ENCODE data around the gene MFN2.
"Not testable (repeated sequence)": the region's sequence is repeated elsewhere in the genome, so short reads cannot be mapped to it uniquely, and the experiment has no call there.

The MFN2 gene
- 81.6 to 189 (median 105) reads per million in 9 experiments for total RNA-seq

DNA sequence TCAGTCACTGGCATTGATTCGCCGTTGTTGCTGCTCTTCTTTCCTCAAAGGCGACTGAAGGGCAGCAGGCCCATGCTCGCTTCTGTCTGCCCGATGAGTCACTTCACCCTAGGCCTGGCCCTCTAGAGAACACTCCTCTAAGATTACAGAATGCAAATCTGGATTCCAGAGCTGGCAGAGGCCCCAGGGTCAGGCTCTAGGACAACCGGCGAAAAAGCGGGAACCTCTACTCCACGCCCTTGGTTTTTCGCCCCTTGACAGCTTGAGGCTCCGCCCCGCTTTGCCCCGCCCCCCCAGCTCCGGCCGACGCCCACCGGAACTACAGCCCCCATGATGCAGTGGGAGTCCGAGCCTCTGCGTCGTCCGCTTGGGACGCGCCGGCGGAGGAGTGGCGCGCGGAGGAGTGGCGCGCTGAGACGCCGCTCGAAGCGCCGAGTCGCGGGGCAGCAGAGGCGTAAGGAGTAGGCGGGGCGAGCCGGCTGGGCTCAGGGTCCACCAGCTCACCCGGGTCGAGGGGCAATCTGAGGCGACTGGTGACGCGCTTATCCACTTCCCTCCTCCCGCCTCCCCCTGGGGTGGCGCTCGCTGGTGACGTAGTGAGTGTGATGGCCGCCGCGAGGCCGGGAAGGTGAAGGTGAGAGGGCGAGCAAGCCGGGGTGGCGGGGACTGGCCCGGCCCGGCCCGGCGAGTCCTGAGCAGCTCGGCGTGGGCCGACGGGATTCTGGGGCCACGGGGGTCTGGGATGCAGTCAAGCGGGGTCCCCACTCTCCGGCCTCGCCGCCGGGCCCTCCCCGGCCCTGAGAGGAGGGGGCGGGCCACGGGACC, at the start of gene MFN2:
Gene MFN2, plus strand, starts transcription at position 594 of the 825 bp plus-strand sequence. CDS start 8,725 bp downstream, outside the sequence.
- ATAC-seq (replicated peaks) (peak; percentile 91), DNase-seq (peak; percentile 91)
- H3K27me3 Mint-ChIP-seq, result no peaks in the 10 kb centered on the region
- peaks cover 34 to 40% of the 10 kb centered on the region in 2 donors for H3K4me1 Mint-ChIP-seq (ENCODE audit: low read depth in 2 of 2)
- H3K36me3 Mint-ChIP-seq (ENCODE audit: insufficient read depth), result peaks cover 21% of the 10 kb centered on the region
- no peaks in the 10 kb centered on the region for H3K9me3 Mint-ChIP-seq
- H3K4me3 Mint-ChIP-seq, result peak within 1 kb of the TSS; percentile 94 to 97
- H3K27ac Mint-ChIP-seq, result peak within 1 kb of the TSS; percentile 96 to 98

DNA sequence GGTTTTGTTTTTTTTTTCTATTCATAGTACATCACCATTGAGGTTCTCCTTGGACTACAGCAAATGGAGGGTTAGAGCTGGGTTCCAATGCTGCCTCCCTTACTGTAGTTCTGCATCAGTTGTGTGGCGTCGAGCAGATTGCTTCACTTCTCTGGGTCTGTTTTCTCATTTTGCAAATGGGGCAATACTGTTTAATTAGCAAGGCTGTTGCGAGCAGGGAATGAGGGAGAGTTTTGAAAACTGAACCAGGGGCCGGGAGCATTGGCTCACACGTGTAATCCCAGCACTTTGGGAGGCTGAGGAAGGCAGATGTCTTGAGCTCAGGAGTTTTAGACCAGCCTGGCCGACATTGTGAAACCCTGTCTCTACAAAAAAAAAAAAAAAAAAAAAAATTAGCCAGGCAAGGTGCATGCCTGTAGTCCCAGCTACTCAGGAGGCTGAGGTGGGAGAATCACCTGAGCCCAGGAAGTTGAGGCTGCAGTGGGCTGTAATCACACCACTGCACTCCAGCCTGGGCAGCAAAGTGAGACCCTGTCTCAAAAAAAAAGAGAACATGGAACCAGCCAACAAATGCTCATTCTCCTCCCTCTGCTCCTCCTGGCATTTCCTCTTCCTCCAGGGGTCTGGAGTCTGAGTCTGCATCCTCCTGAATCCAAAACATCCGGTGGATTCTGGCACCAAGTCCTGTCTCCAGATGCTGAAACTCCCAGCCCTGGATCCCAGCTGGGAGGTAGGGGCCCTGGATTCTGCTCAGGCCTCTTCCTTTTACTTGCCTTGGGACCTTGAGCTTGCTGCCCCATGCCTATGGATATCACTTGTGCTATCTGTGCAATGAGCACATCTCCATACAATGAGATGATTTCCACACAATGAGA, 49.4 kb upstream of the MFN2 start:
- no peak overlapping the region for H3K27ac Mint-ChIP-seq
- no peaks in the 10 kb centered on the region for H3K27me3 Mint-ChIP-seq
- ATAC-seq (replicated peaks), result no peak
- no peak for DNase-seq
- H3K4me3 Mint-ChIP-seq, result no peak overlapping the region
- H3K36me3 Mint-ChIP-seq (ENCODE audit: insufficient read depth), result peaks cover 10% of the 10 kb centered on the region
- peaks cover 0 to 4% of the 10 kb centered on the region in 2 donors for H3K4me1 Mint-ChIP-seq (ENCODE audit: low read depth in 2 of 2)
- H3K9me3 Mint-ChIP-seq, result no peaks in the 10 kb centered on the region

DNA sequence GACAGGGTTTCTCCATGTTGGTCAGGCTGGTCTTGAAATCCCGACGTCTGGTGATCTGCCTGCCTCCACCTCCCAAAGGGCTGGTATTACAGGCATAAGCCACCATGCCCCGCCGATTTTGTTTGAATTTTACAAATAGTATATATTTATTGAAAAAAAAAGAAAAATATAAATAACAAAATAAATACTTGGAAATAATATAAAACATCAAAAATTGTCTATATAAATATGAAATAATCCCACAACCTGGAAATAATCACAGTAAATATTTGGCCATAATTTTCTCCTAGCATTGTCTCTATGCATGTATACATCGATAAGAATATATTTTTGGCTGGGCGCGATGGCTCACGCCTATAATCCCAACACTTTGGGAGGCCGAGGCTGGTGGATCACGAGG, 48.4 kb upstream of the MFN2 start:
- Mint-ChIP-seq H3K36me3 (ENCODE audit: insufficient read depth) (peaks cover 2% of the 10 kb centered on the region), H3K27me3 (no peaks in the 10 kb centered on the region), H3K27ac (no peak overlapping the region), H3K9me3 (no peaks in the 10 kb centered on the region), H3K4me3 (no peak overlapping the region), H3K4me1 (ENCODE audit: low read depth in 2 of 2) (peaks cover 0 to 4% of the 10 kb centered on the region in 2 donors)
- ATAC-seq (replicated peaks) (no peak), DNase-seq (no peak)

DNA sequence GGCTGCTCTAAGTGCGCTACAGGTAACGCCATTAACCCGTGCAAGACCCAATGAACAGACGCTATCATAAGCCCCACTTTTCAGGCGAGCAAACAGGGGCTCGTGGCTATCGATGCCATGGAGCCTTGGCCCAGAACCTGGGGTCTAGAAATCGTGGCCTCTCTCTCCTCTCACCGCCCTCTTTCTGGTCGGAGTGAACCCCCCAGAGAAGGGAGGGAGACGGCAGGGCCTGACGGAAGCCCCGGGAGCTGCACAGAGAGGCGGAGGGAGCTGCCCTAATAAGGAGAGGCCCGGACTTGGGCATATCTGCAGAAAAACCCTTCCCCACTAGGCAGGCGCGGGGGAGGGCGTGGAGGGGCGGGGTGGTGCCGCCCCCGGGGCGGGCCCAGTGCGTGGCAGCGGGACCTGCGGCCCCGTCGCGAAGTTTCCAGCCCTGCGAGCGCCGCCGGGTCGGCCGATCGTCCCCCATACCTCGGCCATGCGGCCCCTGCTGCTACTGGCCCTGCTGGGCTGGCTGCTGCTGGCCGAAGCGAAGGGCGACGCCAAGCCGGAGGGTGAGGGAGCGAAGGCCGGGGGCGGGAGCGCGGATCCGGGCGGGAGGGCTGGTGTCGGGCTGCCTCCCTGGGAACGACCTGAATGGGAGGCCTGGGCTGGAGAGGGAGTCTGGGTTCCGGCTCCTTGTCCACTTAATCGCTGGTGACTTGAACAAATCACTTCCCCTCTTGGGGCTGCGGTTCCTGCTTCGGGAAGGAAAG, 45.8 kb upstream of the MFN2 start, which contains the start of gene PLOD1:
Gene PLOD1, plus strand, starts transcription at position 416 of the 755 bp plus-strand sequence. Its CDS starts 63 bp downstream, at position 479.
- Mint-ChIP-seq H3K9me3 (no peaks in the 10 kb centered on the region), H3K36me3 (ENCODE audit: insufficient read depth) (no peaks in the 10 kb centered on the region), H3K27ac (peak within 1 kb of the TSS in 1 of 2 donors; percentile 10), H3K27me3 (no peaks in the 10 kb centered on the region), H3K4me3 (peak within 1 kb of the TSS; percentile 77), H3K4me1 (ENCODE audit: low read depth in 2 of 2) (peaks cover 5% of the 10 kb centered on the region in 2 donors)
- DNase-seq (peak; percentile 64 to 71 (median 65)), ATAC-seq (replicated peaks) (peak; percentile 100)

DNA sequence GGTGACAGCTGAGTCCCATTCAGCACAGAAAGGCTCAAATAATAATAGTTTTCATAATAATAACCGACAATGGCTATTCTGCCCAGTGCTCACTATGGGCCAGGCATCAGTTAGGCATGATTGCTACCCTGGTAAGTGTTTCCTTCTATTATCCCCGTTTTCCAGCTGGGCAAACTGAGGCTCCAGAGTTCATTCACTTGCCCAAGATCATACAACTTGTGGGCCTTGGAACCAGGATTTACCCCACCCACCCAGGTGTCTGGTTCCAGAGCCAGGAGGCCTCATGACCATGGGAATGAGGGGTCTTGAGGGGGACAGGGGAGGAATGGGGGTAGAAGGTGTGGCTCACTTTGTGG, 45.2 kb upstream of the MFN2 start:
- peak overlapping the region in 1 of 2 donors; percentile 10 for H3K27ac Mint-ChIP-seq
- ATAC-seq (replicated peaks) (no peak), DNase-seq (no peak)
- H3K4me1 Mint-ChIP-seq (ENCODE audit: low read depth in 2 of 2), result peaks cover 5% of the 10 kb centered on the region in 2 donors
- no peaks in the 10 kb centered on the region for H3K27me3 Mint-ChIP-seq
- H3K36me3 Mint-ChIP-seq (ENCODE audit: insufficient read depth), result peaks cover 4% of the 10 kb centered on the region
- no peaks in the 10 kb centered on the region for H3K9me3 Mint-ChIP-seq
- peak overlapping the region; percentile 77 for H3K4me3 Mint-ChIP-seq

DNA sequence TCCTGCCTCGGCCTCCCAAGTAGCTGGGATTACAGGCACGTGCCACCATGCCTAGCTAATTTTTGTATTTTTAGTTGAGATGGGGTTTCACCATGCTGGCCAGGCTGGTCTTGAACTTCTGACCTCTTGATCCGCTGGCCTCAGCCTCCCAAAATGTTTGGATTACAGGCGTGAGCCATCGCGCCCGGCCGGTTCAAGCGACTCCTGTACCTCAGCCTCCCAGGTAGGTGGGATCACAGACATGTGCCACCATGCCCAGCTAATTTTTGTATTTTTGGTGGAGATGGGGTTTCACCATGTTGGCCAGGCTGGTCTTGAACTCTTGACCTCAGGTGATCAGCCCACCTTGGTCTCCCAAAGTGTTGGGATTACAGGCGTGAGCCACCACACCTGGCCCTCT, 44.5 kb upstream of the MFN2 start:
- ATAC-seq (replicated peaks); H3K27ac Mint-ChIP-seq; DNase-seq; H3K9me3 Mint-ChIP-seq; H3K27me3 Mint-ChIP-seq; H3K4me1 Mint-ChIP-seq (ENCODE audit: low read depth in 2 of 2); H3K36me3 Mint-ChIP-seq (ENCODE audit: insufficient read depth): not testable (repeated sequence)
- peak overlapping the region; percentile 29 to 77 for H3K4me3 Mint-ChIP-seq

DNA sequence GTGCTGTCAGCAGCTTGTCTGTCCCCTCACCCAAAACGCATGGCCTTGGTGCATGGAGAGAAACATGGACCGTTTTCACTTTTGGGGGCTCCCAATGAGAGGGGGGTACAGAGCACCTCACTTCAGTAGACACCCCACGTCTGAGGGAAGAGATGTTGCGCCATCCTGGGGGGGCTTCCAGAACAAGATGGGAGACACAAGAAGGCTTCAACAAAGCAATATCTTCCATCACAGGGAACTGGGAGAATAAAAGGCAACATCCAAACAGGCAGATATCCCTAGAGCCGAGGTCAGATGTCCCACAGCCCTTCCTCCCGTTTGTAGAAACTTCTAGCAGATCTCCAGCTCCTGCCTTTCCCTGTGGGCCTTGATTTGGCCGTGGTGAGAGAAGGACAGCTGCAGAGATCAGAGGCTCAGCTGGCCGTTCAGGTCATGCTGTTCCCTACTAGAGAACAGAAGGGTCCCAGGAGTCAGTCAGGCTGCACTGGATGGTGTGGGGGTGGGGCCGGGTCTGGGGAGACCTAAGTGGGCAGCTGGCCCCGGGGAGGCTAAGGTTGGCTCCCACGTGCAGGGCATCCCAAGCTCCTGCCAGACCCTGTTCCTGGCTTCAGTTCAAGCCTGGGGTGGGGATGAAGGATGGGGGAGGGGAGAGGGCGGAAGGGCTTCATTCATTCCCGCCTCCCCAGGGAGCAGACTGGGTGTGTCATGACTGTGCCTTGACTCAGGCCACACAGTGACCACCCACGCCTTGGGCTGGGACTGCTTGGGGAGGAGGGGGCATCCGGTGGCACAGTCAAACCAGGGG, 41.3 kb upstream of the MFN2 start:
- DNase-seq (no peak), ATAC-seq (replicated peaks) (no peak)
- Mint-ChIP-seq H3K27ac (no peak overlapping the region), H3K4me3 (no peak overlapping the region), H3K27me3 (no peaks in the 10 kb centered on the region), H3K4me1 (ENCODE audit: low read depth in 2 of 2) (peaks cover 5% of the 10 kb centered on the region in 2 donors), H3K36me3 (ENCODE audit: insufficient read depth) (peaks cover 4% of the 10 kb centered on the region), H3K9me3 (no peaks in the 10 kb centered on the region)

DNA sequence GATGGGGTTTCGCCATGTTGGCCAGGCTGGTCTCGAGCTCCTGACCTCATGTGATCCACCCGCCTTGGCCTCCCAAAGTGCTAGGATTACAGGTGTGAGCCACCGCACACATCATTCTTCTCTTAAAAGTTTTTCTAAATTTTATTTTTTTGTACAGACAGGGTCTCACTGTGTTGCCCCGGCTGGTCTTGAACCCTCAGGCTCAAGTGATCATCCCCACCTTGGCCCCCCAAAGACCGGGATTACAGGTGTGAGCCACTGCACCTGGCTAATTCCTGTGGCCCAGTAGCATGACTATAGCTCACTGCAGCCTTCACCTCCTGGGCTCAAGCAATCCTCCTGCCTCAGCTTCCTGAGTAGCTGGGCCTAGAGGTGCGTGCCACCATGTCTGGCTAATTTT, 40.5 kb upstream of the MFN2 start:
- H3K27ac Mint-ChIP-seq, result not testable (repeated sequence)

DNA sequence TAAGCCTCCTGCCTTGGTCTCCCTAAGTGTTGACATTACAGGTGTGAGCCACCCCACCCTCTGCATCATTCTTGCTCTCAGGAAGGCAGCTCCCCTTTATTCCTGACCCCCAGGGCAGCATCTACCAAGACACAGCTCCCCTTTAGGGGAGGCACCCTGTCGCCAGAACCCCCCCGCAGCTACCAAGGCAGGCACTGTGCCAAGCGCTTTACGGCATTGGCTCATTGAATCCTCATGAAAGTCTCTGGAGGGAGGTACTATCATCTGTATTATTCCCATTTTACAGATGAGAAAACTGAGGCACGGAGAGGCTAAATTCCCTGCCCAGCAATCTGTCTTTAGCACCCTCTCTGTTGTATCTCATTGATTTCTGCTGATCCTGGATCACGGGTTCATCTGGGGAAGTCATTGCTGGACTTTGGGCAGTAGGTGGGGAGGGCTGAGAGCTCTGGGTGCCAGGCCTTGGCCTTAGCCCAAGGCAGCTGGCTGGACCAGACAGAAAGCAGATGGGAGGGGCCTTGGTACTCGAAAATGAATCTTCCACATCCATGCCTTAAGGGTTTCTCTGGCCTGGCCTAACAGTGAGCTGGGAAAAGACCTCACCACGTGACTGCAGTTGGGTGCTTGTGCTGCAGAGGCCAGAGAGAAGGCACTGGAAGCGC, 39.9 kb upstream of the MFN2 start:
- DNase-seq (no peak), ATAC-seq (replicated peaks) (no peak)
- no peak overlapping the region for H3K27ac Mint-ChIP-seq
- H3K9me3 Mint-ChIP-seq, result no peaks in the 10 kb centered on the region
- no peaks in the 10 kb centered on the region for H3K27me3 Mint-ChIP-seq
- peaks cover 4% of the 10 kb centered on the region for H3K36me3 Mint-ChIP-seq (ENCODE audit: insufficient read depth)
- peaks cover 3 to 5% of the 10 kb centered on the region in 2 donors for H3K4me1 Mint-ChIP-seq (ENCODE audit: low read depth in 2 of 2)
- H3K4me3 Mint-ChIP-seq, result no peak overlapping the region

More for the DNA sequence above, 40.5 kb upstream of the MFN2 start:
- H3K4me3 Mint-ChIP-seq; H3K9me3 Mint-ChIP-seq; H3K36me3 Mint-ChIP-seq (ENCODE audit: insufficient read depth); DNase-seq; ATAC-seq (replicated peaks); H3K4me1 Mint-ChIP-seq (ENCODE audit: low read depth in 2 of 2); H3K27me3 Mint-ChIP-seq: not testable (repeated sequence)

DNA sequence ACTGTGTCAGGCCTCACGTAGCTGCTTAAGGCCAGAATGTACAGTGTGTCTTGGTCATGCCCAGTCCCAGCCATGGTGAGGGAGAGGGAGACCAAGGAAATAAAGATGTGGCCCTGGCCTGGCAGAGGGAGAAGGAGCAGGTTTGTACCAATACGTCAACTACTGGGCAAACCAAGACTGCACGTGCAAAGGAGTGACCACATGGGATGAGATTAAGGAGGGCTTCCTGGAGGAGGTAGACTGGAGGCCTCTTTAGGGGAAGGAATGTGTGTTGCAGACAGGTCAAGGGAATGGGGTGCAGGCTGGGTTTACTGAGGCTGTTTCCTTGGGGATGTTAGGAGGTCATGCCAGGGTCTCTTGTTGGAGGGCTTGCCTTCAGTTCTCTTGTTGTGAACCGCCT, 38.0 kb upstream of the MFN2 start:
- DNase-seq, result no peak
- no peak for ATAC-seq (replicated peaks)
- H3K36me3 Mint-ChIP-seq (ENCODE audit: insufficient read depth), result peaks cover 4% of the 10 kb centered on the region
- no peak overlapping the region for H3K4me3 Mint-ChIP-seq
- no peaks in the 10 kb centered on the region for H3K9me3 Mint-ChIP-seq
- H3K4me1 Mint-ChIP-seq (ENCODE audit: low read depth in 2 of 2), result peaks cover 3 to 5% of the 10 kb centered on the region in 2 donors
- H3K27me3 Mint-ChIP-seq, result no peaks in the 10 kb centered on the region
- H3K27ac Mint-ChIP-seq, result no peak overlapping the region

DNA sequence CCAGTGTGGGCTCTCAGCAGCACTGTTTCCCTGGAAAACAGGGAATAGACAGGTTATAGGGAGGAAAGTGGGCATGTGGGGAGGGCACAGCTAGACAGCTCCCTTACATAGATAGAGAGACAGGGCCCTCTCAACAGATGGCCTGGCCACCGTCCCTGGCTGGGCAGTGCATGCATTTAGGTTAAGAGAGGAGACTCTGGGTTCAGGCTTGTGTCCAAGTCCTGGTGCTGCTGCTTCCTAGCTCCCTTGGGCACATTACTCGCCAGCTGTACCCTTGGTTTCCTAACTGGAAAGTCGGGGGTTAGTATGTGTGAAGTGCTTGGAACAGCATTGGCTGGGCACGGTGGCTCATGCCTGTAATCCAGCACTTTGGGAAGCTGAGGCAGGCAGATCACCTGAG, 36.6 kb upstream of the MFN2 start:
- Mint-ChIP-seq H3K27me3 (no peaks in the 10 kb centered on the region), H3K4me3 (no peak overlapping the region), H3K36me3 (ENCODE audit: insufficient read depth) (peaks cover 4% of the 10 kb centered on the region), H3K9me3 (no peaks in the 10 kb centered on the region), H3K27ac (no peak overlapping the region), H3K4me1 (ENCODE audit: low read depth in 2 of 2) (no peaks in the 10 kb centered on the region)
- ATAC-seq (replicated peaks) (no peak), DNase-seq (no peak)

DNA sequence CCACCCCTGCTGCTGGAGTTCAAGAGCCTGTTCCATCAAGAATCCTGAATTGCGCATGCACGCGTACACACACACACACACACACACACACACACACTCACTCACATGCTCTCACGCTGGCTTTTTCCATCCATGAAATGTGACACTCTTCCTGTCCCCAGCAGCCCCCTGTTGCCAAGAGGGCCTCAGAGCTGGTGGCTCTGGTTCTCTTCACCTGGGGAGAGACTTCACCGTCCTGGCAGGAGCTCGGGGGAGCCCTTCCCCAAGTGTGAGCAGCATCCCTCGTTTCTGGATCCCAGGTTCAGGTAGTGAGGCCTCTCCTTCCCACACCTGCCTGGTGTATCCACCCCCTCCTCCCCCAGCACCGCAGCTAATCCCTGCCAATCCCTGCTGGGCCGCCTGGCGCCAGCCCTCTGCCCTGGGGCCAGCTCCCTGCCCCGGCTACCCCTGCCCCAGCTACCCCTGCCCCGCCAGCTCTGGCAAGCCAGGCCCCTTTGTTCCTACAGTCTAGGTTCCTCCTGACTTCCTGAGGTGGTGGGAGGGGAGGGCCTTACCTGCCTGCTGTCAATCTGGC, 35.8 kb upstream of the MFN2 start:
- DNase-seq, result no peak
- peaks cover 0 to 2% of the 10 kb centered on the region in 2 donors for H3K4me1 Mint-ChIP-seq (ENCODE audit: low read depth in 2 of 2)
- H3K27ac Mint-ChIP-seq, result no peak overlapping the region
- H3K27me3 Mint-ChIP-seq, result no peaks in the 10 kb centered on the region
- peaks cover 4% of the 10 kb centered on the region for H3K36me3 Mint-ChIP-seq (ENCODE audit: insufficient read depth)
- H3K4me3 Mint-ChIP-seq, result no peak overlapping the region
- ATAC-seq (replicated peaks), result no peak
- no peaks in the 10 kb centered on the region for H3K9me3 Mint-ChIP-seq
